NCI-H748 treated with DMSO at 0.1 percent for 48 hours (cell line): Measurements from ENCODE around the gene SVEP1.

Experiments used
- DNase-seq: peaks from one replicate; lab custom pipeline; 2025; lab: John Stamatoyannopoulos, UW

Gene SVEP1

DNA sequence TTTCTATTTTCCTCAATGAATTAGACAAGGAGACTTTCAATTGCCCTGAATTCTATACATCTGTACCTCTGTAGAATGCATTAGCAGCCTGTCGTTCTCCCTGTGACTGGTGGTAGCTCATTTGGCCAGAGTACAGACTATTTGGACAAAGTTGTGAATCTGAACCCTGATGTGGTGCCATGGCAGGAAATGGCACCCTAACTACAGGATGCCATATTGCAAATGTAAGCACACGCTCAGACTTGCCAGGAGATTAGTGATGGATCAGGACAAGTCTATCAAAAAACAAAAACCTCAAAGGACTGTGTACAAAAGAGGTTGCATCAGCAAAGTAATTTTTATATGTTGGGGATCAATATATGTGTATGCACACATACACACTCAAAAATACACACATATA lies 58.3 kb downstream of the SVEP1 start:
- no peak for DNase-seq

DNA sequence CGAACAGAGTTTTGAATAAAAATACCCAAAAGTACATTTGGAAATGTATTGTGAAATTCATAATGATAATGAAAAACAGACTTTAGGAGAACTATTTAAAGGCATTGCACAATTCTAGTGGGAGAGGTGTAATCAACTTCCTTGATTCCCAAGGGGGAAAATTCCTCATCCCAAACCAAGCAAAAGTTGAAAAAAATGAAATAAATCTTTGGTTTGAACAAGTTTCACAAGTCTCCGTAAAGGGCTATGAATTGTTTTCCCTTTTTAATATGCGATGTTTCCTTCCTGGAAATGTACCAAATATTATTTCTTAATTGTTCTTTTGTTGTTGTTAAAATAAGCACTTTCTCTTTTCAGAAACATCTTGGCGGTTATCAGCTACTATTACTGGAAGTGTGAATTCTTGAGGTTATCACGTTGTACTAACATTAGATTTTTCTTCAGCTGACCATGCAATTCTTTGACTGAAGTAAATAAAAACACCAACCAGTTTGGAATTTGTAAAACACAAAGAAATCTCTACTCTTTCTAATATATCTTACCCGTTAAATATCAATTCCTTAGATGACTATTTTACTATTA lies 59.3 kb downstream of the SVEP1 start:
- DNase-seq = no peak

DNA sequence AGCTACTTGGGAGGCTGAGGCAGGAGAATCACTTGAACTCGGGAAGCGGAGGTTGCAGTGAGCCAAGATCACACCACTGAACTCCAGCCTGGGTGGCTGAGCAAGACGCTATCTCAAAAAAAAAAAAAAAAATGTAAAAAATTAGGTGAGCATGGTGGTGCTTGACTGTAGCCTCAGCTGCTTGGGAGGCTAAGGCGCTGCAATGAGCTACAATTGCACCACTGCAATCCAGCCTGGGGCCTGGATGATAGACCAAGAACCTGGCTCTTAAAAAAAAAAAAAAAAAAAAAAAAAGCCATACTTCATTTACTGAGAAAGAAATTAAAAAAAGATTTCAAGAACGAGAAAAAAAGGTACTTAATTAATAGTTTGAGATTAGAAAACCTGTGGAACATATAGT lies 62.1 kb downstream of the SVEP1 start:
- no peak for DNase-seq

DNA sequence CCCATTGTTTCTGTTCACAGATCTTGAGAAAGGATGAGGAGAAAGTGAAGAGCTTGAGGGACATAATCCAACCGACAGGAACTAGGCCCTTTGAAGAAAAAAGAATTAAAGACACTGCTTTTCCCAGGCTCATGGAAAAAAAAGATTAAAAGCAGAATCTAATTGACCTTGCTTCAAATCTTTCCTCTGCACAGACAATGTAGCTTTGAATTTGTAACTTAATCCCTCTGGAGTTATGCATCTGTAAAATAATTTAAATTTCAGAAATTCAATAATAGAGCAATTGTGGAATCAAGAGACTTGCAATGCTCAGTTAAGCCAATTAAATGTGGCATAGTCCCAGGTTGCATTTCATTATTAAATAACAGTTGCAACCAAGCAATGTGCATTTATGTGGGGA lies 64.6 kb downstream of the SVEP1 start:
- DNase-seq = no peak

DNA sequence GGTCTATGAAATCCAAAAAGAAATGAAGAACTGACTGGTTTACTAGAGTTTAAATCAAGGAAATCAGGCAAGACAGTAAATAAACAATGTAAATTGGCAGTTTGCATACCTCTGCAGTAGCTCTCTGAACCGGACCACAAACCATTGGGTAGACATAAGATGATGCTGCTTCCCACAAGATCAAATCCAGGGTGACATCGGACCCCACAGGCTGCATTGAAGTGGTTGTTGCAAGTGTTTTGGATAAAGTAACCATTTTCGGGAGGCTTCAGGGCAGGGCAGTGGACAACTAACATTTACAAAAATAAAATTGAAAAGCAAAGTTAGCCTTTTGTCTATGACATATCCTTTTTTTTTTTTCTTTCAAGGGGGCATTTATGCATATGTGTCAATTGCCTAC lies 66.7 kb downstream of the SVEP1 start:
- DNase-seq = no peak

DNA sequence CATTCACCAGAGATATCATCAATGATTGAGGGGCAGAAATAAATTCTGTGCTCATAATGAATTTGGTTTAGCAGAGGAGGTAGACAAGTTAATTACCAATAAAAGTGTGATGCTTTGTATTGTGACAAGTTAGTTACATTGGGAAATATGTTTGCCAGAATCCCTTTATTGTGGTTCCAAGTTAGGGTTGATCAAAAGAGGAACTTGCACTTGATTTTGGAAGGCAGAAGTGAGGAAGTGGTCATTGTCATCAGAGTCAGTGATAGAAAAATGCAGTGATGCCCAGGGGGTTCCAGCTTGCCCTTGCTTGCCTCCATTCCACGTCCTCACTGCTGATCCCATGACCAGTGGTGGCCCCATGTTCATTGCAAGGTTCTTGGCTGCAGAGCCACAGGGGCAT lies 69.7 kb downstream of the SVEP1 start:
- DNase-seq = no peak

DNA sequence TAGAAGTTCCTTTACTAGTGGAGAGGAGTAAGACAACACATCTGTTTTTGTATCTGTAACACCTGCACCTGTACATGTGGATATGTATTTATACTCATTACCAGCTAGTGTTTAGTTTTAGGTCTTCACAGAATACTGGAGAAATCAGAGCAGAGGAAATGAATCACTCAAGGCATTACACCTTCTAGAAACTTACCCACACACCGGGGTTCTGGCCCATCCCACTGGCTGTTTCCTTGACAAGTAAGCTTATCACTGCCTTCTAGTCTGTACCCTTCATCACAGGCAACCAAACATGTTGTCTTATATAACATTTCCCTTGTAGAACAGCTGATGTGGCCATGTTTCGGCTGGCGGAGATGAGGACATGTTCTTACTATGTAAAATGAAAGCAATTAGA lies 76.7 kb downstream of the SVEP1 start:
- no peak for DNase-seq

DNA sequence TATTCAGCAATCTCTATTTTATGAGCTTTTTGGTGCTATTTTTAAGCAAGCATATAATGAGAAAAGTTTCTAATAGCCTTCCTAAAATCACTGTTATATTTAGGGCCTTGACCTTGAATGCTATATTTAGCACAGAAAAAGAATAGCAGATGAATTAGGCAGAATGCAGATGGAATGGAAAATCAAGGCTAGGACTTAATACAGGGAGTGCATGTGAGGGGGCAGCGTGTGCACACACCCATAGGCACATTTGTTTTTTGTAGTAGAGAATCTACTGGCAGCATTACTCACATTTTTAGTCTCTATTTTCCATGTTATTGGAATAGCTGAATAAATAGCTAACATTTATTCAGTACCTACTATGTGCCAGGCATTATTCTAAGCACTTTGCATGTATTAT lies 79.9 kb downstream of the SVEP1 start:
- DNase-seq = no peak

DNA sequence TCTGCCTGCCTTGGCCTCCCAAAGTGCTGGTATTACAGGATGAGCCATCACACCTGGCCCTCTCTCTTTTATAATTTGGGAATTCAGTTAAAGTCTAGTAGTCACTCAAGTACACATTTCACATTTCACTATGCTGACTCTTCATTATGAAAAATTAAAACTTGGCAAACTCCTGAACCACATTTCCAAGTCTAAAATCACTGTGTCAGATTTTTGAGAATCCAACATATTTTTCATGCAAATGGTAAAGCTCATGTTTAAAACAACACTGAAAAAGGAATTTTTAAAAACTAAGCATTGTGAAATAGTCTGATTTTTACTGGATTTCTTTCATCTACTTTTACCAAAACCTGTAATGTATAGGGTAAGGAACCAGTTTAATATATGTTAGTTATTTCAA lies 92.3 kb downstream of the SVEP1 start:
- DNase-seq = no peak

DNA sequence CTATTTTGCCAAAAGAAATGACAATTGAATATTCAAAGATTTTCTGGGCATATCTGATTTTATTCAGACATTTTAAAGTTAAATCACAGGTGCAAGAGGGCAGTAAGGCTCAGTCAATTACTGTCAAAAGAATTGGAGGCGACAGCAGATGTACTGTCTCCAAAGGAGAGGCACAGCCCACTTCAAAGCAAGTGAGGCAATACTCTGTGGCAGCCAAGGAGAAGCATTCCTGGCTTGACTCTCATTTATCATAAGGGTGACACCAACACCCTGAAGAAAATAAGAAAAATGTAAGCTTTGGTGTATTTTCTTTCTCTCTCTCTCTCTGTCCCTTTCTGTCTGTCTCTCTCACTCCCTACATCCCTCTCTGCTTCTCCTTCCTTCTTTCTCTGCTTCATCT lies 93.3 kb downstream of the SVEP1 start:
- DNase-seq = no peak

DNA sequence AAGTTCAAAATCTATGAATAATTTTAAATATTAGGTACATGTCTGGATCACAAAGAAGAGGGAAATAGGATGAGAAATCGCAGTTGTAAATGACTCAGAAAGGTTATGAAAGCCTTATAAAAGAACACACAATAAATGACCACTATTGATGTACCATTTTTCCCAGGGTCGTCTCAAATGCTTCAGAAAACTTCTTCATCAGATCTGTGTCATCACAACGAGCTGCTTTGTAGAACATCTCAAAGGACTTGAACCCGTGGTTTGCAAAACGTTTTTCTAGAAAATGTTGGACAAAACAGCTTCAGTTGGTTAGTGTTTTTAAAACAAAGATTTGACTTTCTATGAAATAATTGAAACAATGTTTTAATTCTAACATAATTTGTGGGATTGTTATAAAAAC lies 100.1 kb downstream of the SVEP1 start:
- DNase-seq = no peak

DNA sequence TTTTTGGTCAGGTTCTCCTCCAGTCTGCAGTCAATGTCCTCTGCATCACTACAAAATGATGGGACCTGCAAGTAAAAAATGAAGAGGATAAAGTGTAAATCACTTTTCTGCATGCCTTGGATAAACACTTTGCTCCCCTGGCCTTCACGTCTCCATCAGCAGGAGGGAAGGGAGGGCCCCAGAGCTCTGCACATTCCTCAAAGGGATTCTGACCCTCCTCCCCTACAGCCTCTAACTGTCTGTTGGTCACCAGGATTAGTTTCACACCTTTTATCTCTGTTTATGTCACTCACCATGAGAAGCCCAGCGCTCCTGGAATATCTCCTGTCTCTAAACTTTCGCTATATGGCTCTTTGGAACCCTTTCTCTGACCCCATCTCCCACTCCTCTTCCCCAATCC lies 103.3 kb downstream of the SVEP1 start:
- no peak for DNase-seq

DNA sequence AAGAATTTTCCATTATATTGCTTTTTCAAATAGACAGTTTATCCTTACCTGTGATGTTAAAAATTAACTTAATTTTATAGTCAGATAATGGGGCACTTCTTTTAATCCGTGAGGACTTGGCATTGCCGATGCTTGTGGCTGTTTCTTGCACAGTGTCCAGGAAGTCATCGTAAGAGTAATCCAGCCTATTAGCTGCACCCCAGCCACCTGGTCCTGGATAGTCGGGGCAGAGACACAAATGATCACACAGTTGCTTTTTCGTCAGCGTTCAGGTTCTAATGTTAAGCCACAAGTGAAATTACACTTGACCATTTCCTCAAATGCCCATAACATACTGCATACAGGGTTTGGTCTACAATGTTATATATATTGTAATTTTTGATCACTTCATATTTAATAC lies 107.4 kb downstream of the SVEP1 start:
- DNase-seq = no peak

DNA sequence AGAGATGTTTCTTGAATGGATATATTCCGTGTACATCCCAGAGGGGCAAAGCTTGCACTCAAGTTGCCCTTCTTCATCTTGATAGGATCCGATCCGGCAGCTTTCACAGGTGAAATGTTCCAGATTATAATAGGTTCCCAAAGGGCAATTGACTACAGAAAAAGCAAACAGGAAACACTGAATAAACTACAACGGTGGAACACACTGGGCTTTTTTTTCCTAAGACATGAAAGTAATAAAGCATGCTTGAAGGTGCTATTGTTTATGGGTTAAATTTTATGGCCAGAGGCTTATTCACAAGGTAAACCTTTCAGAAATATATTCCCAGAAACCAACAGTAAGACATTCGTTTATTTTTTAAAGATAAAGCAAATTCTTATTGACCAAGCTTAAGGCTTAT lies 110.6 kb downstream of the SVEP1 start:
- DNase-seq = no peak

DNA sequence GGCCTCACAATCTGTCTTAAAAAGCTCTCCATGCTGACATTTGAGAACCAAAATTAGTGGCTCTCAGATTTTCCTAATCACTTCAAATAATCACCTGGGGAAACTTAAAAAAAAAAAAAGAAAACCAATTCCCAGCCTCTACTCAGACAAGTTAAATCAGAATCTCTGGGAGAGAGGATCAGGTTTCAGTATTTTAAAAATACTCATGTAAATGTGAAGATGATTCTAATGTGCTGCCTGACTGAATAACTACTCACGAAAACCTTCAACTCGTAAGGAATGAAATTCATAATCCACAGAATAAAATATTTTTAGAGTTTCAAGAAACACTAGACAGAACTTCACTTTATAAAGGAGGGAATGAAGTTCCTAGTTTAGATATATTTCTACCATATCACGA lies 114.4 kb downstream of the SVEP1 start:
- no peak for DNase-seq

DNA sequence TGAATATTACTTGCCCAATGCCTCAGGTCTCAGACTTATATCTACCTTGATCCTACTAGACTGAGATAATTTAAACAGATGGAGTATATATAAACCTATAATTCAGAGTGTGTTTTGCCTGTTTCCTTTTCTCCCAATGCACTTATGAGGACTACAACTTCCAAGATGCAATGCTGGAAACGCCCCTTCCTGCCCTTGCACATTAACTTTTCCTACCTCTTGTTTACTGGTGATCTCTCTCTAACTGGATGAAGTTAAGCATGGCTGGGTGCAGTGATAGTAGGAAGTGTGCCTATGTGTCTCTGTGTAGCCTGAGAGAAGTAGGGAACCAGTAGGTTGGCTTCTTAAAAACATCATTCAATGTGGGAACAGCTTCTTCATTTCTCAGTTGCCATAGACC lies 115.2 kb downstream of the SVEP1 start:
- no peak for DNase-seq

DNA sequence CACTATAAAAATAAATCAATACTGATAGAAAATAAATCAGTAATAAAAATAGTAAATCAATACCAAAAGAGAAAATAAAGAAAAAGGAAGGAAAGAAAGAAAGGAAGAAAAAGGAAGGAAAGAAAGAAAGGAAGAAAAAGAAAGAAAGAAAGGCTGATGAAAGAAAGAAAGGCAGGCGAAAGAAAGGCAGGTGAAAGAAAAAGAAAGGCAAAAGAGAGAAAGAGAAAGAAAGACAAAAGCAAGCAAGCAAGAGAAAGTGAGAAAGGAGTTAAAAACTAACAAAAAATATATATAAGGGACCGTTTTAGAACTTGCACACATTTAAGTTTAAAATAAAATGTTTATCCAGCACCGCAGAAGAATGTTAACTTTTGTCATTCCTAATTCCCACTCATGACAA lies 116.0 kb downstream of the SVEP1 start:
- DNase-seq = no peak

DNA sequence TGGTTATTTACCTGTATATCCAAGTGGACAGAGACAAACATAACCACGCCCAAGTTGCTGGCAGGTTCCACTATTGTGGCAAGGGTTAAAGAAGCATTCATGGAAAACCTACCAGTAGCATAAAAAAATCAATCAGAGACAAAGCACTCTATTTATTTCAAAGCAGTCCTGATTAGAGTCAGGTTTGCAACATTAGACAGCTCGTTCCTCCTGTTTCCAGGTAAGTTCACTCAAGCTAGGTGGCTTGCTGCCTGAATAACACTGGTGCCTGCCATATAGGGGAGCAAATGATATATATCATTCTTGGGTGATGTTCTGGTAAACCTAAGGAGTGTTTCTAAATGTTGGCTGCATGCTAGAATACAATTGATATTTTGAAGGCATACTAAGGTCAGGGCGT lies 122.3 kb downstream of the SVEP1 start:
- no peak for DNase-seq

DNA sequence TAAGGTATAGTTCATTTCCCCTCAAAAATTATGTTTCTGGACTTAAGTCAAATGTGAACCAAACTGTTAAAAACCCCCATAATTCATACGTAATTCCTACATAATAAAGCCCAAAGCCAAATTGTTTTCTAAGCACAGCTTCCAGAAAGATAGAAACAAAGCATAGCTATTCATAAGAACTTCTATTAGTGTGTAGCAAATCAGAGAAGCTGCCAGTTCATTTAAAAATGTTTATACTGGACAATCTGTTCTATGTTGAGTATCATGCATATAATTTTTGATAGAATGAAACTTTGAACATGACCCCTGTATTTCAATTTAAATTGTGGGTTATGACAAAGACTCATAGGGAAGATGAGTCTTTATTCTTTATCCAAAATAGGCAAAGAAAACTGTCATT lies 122.9 kb downstream of the SVEP1 start:
- DNase-seq = no peak

DNA sequence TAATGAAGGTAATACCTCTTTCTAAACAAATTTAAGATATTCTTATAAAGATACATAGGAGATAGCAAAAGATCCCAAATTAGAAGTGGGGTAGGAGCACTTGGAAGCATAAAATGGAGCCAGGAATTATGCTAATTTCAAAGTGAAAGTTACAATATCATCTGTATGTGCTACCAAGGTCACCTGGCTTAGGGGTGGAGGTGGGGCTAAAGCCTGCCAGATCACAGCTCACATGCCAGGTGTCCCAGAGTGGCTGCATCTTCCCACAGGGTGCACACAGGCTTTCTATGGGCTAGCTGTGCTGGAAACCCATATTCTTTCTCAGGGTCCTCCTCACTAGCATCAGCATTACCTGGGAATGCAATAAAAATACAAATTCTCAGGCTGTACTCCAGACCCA lies 123.7 kb downstream of the SVEP1 start:
- DNase-seq = no peak

DNA sequence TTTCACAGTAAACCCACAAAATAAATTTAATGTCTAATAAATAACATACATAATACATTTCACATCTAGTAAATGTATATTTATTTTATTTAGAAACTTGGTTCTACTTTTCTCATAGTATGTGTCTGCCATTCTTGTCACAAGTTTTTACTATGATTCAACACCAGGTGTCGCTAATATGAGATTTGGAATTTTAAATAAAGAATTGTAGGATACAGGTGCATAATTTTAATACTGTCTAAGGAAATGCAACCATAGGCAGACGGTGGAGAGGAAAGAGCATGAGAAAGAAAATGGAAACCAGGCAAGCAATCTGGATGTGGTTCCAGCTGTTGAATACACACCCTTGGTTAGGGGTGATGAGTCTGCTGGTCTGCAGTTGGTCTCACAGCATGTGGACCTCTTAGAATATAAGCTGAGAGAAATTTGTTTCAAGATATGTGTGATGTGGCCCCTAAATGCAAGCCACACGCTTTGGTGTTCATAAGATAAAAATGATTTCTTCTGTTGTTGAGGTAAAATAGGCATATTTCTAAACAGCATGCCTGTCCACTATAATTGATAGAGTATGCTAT lies 127.2 kb downstream of the SVEP1 start:
- DNase-seq = no peak

DNA sequence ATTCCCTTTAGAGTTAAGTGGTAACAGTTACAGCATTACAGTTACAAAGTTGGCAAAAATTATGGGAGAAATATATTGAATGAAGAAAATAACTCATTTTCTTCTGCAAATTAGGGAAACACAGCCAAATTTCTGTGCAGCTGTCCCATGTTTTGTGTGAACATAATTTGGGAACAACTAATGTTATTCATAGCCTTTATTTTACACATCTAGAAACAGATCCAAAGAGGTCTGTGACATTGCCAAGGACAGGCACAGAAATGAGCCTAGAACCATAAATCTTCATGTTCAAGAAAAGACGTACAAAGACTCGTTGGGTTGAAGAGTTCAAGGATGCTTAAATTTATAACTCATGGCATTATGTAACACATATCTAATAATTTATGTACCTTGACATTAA lies 127.8 kb downstream of the SVEP1 start:
- DNase-seq = no peak

DNA sequence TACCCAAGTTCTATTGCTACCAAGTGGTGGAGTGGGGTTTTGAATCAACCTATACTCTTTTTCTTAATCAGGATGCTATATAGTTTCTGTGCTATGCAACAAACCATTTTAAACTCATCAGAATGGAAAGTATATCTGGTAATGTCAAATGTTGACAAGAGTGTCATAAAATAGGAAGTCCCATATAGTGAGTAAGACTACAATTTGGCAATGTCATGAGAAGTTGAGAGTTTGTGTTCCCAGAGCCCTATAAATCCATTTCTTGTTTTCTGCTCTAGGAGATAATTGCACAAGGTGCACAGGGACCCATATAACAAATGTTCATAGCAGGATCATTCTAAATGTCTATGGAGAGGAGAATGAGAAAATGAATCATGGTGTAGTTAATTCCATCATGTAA lies 132.1 kb downstream of the SVEP1 start:
- DNase-seq = no peak

DNA sequence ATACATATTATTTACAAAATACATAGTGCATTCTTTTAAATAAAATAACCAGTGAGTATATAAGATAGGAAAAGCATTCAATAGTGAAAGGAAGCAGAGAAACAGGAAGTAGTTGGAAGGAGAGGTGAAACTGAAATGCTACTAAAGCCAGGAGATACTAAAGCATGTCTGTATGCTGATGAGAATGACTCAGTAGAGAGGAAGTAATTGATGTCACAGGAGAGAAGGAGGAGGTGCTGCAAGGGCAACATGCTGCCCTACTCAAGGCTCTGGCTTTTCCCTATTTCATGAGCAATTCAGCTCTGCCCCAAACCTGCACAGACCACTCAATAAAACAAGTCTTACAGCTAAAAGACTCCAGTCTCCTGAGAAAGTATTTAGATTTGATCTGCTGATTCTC lies 133.4 kb downstream of the SVEP1 start:
- DNase-seq = no peak

DNA sequence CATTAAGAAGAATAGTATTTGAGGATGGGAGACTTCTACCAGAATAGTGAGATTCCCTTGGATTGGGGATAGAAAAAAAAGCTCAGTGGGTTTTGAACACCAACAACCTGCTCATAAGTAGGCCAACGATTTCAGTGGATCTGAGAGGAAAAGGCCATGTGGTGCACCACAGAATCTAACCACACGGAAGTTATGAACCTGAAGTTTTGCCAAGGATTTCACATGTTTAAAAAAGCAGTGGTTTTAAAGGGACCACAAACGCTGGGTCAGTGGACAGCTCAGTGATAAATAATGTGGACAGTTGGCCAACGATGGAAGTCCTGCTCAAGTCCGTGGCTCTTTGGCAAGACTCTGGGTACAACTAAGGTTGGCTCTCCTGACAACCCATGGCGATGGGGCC lies 134.6 kb downstream of the SVEP1 start:
- no peak for DNase-seq
